Activated T-cell treated with anti-CD3 and anti-CD28 coated beads, Interleukin-2, amount 50 U/mL, for 48 hours (primary cell): Measurements from ENCODE around the gene SMAD4.
"Not testable (repeated sequence)": the region's sequence is repeated elsewhere in the genome, so short reads cannot be mapped to it uniquely, and the experiment has no call there.

Experiments used
- DNase-seq, 2 experiments: peaks; one replicate each; pipeline ENCODE4 v3.0.0-alpha.2; 2020

Gene SMAD4

DNA sequence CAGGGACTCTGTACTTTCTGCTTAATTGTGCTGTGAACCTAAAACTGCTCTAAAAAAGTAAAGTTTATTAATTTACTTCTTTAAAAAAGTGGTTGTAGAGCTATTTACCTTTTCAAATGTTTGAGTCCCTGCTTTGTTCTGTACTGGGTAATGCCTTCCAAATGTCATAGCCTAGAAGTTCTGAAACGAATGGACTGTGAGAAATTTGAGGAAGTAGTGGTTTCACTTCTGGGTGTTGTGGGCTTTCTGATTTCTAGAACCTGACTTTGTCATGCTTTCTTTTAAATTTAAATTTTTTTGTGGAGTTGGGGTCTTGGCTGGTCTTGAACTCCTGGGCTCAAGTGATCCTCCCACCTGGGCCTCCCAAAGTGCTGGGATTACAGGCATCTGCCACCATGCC lies 44.6 kb downstream of the SMAD4 start:
- no peak for DNase-seq

DNA sequence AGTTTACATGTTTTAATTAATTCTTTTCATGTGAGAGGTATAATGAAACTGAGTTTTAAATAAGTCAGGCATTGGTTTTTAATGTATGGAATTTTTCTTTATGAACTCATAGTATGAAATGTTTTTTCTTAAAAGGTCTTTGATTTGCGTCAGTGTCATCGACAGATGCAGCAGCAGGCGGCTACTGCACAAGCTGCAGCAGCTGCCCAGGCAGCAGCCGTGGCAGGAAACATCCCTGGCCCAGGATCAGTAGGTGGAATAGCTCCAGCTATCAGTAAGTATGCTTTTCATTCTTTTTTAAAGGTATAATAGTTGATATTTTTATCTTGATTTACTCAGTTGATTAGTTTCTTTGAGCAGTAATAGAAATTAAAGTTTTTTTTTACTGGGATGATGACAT lies 46.5 kb downstream of the SMAD4 start:
- no peak for DNase-seq

DNA sequence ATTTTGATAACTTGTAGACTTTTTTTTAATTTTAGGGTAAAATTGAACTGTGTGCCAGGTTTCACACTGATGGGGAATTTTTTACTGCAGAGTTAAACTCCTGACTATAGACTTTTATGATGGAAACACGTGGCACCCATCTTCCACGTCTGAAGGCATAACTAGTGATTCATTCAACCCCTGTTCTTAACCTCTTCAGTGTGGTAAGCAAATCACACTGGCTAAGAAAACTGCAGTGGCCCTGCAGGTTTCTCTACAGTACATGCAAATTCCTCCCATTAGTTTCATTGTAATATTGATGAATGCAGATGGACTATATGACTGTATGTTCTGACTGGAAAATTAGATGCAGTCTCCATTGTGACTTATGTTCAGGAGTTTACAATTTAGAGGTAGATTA lies 47.2 kb downstream of the SMAD4 start:
- DNase-seq: no peak

DNA sequence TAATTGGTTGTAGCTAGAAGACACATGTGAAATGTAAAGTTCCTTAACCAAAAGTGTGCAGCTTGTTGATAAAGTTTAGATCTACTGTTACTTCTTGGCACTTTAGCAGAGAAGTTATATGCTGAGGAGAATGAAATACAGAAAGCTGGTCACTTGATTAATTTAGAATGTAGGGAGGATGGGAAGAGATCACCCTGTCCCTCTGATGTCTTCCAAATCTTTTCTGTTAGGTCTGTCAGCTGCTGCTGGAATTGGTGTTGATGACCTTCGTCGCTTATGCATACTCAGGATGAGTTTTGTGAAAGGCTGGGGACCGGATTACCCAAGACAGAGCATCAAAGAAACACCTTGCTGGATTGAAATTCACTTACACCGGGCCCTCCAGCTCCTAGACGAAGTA lies 48.0 kb downstream of the SMAD4 start:
- DNase-seq: no peak

DNA sequence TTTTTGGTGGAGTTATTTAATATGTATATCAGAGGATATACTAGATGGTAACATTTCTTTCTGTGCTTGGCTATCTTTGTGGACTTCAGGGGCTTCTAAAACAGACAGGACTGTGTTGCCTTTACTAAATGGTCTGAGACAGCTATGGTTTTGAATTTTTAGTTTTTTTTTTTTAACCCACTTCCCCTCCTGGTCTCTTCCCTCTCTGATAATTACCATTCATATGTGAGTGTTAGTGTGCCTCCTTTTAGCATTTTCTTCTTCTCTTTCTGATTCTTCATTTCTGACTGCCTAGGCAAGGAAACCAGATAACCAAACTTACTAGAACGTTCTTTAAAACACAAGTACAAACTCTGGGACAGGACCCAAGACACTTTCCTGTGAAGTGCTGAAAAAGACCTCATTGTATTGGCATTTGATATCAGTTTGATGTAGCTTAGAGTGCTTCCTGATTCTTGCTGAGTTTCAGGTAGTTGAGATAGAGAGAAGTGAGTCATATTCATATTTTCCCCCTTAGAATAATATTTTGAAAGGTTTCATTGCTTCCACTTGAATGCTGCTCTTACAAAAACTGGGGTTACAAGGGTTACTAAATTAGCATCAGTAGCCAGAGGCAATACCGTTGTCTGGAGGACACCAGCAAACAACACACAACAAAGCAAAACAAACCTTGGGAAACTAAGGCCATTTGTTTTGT lies 52.7 kb downstream of the SMAD4 start:
- DNase-seq: no peak

DNA sequence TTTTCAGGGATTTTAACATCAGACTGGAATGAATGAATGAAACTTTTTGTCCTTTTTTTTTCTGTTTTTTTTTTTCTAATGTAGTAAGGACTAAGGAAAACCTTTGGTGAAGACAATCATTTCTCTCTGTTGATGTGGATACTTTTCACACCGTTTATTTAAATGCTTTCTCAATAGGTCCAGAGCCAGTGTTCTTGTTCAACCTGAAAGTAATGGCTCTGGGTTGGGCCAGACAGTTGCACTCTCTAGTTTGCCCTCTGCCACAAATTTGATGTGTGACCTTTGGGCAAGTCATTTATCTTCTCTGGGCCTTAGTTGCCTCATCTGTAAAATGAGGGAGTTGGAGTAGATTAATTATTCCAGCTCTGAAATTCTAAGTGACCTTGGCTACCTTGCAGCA lies 53.4 kb downstream of the SMAD4 start:
- DNase-seq: no peak

DNA sequence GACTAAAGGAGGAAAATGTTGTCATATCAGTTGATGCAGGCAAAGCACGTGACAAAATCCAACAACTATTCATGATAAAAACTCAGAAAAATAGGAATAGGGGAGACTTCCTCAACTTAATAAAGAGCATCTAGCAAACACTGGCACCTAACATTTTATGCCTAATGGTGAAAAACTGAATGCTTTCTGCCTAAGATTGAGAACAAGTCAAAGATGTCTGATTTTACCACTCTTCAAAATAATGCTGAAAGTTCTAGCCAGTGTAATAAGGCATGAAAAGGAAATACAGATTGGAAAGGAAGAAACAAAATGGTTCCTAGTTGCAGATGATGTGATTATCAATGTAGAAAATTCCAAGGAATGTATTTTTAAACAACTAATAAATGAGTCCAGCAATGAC lies 58.4 kb downstream of the SMAD4 start:
- DNase-seq: no peak

DNA sequence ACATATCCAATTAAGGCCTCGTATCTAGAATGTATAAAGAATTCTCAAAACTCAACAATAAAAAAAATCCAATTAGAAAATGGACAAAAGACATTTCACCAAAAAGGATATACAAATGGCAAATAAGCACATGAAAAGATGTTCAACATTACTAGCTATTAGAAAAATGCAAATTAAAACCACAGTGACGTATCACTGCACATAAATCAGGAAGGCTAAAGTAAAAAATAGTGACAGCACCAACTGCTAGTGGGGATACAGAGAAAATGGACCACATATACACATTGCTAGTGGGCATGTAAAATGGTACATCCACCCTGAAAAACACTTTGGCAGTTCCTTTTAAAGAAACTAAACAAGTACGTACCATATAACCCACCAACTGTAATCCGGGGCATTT lies 59.7 kb downstream of the SMAD4 start:
- no peak for DNase-seq

DNA sequence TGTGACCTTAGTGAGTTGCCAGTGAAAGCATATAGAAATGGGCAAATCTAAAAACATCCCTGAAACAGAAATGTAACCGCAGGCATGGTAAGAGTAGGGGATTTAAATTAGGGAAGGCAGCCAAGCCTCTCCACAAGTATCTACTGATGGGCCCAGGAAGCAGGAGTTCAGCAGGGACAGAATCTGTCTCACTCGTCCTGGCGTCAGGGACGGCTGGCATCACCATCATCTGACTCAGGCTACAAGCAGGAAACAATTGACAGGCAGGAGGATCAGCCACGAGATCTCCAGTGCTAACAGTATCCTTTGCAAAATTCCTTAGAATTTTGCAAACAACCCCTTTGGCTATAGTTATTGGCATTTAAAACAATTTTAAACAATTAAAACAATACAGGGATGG lies 61.3 kb downstream of the SMAD4 start:
- no peak for DNase-seq

DNA sequence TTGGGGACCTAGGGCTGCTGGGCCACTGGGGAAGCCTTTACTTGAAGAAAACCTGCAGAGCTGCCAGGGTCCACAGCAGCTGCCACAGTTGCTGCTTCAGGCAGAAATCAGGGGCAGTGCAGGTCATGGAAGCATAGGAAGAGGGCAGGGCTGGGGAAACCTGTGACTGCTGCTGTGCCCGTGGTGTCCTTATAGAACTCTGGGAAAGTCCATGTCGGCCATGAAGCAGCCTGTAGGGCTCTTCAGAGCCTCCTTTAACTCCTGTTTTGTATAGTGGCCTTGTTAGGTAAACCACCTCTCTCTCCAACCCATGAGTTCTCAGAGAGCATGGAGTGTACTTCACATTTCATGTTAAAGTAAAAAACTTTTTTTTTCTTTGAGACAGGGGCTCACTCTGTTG lies 62.1 kb downstream of the SMAD4 start:
- no peak for DNase-seq

DNA sequence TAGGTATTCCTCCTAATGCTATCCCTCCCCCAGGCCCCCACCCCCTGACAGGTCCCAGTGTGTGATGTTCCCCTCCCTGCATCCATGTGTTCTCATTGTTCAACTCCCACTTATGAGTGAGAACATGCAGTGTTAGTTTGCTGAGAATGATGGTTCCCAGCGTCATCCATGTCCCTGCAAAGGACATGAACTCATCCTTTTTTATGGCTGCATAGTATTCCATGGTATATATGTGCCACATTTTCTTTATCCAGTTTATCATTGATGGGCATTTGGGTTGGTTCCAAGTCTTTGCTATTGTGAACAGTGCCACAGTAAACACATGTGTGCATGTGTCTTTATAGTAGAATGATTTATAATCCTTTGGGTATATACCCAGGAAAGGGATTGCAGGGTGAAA lies 63.0 kb downstream of the SMAD4 start:
- DNase-seq: not testable (repeated sequence)

DNA sequence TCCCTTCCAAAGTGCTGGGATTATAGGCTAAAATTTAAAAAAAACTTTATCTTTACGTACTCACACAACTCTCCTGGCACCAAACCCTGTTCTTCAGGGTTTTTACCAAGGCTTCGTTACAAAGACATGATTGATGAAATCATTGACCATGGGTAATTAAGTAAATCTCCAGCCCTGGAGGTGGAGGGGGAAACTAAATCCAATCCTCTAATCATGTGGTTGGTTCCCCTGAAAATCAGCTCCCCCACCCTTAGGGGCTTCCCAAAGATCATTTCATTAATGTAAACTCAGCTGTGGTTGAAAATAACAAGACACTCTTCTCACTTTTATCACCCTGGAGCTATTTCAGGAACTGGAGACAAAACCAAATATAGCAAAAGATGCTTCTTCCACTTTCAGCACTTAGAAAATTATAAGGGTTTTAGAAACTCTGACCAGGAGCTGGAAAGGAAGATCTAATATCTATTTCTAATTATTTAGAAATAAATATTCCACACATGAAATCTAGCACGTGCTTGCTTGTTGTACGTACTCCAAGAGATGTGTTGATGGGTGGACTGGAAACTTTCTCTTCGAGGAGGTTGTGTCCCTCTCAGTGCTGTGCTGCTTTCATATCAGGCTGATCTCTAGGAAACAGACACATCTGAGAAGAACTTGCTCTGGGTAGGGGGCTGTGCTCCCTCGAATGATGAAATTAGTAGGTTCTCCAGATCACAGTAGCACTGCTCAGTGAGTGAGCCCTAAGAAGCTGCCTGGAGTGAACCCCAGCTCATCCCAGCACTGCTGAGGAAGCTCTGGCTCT lies 67.2 kb downstream of the SMAD4 start:
- no peak for DNase-seq

DNA sequence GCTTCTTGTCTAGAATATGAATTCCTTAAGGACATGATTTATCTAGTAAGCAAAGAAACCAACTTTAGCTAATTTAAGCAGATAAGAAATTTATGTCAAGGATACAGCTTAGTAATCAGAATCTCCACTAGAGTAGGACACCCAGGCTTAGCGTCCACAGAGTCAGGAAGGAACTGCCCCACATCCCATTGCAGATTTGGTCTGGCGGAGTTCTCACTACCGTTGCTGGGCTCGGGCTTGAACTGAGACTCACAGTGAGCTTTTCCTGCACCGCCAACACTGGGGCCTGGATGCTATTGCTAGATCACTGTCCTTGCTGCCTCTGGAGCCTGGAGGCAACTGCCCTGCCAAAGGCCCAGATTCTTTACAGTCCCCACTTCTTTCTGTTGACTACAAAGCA lies 68.1 kb downstream of the SMAD4 start:
- DNase-seq: no peak

DNA sequence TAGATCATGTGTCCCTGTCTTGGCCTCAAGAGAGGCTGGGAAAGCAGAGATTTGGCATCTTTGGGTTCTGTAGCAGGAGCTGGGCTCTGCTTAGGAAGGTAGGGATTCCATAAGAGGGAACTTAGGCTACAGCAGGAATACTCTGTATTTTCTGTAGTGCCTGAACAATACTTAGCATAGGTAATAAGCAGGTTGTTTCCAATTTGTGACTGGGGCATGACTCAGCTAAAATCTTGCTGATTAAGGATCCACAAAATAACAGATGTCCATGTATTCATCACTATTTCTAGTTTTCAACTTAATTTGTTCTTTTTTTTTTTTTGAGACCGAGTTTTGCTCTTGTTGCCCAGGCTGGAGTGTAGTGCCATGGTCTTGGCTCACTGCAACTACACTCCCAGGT lies 68.5 kb downstream of the SMAD4 start:
- no peak for DNase-seq

DNA sequence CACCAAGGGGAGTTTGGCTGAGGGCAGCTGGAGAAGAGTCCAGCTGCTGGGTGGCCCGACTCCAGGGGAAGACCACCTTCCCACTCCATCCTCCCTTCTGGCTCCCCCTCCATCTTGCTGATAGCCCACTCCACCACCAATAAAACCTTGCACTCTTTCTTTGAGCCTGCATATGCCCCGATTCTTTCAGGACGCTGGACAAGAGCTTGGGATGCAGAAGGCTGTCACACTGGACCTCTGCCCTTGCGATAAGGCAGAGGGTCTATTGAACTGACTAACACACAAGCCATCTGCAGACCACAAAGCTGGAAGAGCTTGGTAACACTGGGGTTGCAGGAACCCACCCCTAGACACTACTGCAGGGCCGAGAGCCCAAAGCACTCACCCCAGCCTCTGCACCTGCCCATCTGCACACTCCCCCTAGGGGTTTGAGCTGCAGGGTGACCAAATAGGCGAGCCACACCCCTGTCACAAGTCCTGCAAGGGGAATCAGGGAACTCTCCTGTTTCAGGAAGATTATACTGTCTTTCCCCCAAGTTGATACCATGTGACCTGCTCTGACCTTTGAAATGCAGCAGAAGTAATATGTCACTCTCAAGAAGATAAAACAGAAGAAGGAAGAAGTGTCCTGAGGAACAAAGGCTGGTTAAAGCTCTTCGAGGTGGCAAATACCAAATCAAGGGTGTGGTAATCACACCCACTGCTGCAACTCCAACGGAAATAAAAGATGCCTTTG lies 70.5 kb downstream of the SMAD4 start:
- no peak for DNase-seq

DNA sequence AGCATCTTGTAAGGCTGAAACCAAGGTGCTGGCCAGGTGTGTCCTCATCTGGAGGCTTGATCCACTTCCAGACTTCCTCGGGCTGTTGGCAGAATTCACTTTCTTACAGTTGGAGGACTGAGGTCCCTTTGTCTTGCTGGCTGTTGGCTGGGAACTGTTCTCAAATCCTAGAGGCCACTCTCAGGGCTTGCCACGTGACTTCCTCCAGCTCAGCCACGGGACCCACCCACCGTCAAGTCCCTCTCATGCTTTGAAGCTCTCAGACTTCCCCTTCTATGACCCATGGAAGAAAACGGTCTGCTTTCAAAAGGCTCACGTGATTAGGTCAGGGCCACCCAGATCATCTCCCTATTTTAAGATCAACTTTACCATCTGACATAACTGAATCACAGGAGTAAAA lies 77.1 kb downstream of the SMAD4 start:
- no peak for DNase-seq

DNA sequence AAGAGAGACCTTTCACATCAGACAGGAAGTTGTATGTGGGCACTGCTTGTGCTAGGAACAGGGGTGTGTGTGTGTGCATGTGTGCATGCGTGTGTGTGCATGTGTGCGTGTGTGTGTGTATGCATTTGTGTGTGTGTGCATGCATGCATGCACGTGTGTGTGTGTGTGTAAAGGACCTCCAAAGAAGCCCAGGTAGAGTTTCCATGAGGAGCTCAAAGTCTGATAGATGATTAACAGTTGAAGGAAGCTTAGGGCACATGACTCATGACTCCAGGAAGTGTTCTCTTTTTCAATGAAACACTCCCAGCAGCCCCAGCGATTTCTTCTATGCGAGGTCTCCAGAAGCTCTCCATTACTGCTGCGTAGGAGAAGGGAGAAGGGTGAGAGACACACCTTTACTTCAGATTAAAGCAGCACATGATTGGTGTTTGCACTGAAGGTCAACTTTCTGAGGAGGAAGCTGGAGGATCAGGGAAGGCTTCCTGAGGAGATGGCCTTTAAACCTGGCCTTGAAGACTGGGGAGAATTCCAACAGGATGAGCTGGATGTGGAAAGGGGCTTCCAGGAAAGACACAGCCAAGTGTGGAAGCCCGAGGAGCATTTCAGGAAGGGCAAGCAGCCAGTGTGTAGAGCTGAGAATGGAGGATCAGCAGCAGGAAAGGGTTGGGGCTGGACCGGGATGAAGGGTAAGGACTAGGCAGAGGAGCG lies 77.7 kb downstream of the SMAD4 start:
- DNase-seq: peak; percentile 31 to 33

DNA sequence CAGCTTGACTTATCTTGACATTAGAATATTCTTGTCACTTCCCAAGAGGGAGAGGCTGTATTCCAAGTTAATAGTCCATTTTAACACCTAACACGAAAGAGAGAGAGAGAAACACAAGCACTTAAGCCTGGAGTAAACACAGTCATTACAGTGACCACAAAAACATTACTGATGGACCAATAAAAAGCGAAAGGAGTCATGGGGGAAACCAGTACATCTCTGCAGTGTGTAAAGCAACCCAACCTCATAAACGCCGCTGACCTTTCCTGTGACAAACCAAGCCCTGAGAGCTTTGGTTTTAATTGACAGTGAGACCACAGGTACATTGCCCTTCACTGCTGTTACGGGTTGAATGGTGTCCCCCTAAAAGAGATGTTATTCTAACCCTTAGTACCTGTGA lies 78.3 kb downstream of the SMAD4 start:
- no peak for DNase-seq

DNA sequence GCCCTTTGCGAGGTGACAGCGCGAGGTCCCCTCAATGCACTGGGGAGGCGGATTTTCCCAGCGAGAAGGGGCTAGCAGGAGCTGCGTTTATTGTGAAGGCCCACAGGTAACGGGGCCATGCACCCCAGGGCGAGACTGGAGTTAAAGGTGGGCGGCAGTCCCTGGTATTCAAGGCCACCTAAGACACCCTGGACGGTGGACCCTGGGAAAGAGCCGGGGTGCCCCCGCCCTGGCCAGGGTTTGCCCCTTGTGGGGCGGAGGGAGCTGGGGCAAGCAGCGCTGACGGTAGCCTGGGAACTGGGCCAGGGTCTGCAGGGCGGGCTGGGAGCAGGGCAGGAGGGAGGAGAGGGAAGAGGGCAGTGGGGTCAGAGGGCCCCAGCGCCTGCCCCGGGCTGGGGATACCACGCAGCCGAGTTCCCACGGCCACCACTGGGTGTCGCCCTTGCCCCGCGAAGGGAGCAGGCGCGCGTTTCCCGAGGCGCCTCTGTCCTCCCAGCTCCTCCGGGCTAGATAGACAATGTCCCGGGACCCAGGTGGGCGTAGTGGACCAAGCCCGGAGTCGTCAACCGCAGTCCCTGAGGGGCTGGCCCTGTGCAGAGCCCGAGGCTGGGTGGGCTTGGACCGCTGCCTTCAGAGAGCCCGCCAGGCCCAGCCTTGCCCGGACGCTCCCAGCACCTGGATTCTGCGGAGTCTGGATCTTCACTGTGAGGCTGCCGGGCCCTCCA lies 80.2 kb downstream of the SMAD4 start:
- DNase-seq: peak; percentile 88

DNA sequence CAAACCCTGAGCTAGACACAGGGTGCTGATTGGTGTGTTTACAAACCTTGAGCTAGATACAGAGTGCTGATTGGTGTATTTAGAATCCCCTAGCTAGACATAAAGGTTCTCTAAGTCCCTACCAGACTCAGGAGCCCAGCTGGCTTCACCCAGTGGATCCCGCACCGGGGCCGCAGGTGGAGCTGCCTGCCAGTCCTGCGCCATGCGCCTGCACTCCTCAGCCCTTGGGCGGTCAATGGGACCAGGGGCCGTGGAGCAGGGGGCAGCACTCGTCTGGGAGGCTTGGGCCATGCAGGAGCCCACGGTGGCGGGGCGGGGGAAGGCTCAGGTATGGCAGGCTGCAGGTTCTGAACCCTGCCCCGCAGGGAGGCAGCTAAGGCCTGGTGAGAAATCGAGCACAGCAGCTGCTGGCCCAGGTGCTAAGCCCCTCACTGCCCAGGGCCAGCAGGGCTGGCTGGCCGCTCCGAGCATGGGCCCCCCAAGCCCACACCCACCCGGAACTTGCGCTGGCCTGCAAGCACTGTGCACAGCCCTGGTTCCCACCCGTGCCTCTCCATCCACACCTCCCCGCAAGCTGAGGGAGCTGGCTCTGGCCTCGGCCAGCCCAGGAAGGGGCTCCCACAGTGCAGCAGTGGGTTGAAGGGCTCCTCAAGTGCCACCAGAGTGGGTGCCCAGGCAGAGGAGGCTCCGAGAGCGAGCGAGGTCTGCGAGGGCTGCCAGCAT lies 81.8 kb downstream of the SMAD4 start:
- DNase-seq: not testable (repeated sequence)

DNA sequence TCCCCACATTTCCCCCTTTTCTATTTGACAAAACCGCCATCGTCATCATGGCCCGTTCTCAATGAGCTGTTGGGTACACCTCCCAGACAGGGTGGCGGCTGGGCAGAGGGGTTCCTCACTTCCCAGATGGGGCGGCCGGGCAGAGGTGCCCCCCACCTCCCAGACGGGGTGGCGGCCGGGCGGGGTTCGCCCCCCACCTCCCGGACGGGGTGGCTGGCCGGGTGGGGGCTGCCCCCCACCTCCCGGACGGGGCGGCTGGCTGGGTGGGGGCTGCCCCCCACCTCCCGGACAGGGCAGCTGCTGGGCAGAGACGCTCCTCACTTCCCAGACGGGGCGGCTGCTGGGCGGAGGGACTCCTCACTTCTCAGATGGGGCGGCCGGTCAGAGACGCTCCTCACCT lies 87.0 kb downstream of the SMAD4 start:
- not testable (repeated sequence) for DNase-seq

DNA sequence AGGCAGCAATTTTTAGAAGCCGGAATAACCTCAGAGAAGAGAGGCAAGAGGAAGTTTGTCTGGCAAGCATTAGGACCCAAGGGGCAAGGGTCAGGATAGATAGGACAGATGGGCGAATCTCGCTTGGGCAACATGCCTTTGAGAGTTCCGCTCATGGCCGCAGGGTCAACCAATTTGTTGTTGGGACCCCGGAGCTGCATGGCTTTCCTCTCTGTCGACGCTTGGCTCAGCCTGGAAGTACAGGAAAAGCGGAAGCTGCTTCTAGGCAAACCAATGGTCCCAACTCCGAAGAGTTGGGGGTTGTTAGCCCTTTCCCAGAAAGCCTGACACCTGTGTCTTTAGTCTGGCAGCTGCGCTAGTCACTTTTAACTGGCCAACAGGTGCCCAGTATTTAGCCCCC lies 89.5 kb downstream of the SMAD4 start:
- DNase-seq: not testable (repeated sequence)
